HepG2 (cell line): ENCODE measurements around the gene DLL4. TPM values are rescaled to one million over a fixed set of nuclear protein-coding genes. Genes with fewer than 3 reads are reported as not detected.

Source experiments
- ARID5B ChIP-seq: IDR thresholded peaks from 2 replicates; pipeline ENCODE4 v1.4.0; 2020; ENCODE audit warnings: mild to moderate bottlenecking, missing genetic modification reagents
- EP300 ChIP-seq, 3 experiments: sonication (generic) in 1 of 3; formaldehyde crosslinking in 1 of 3; IDR thresholded peaks; 2 replicates each; pipeline versions ENCODE4 v1.5.1 to v1.6.1; 2011 to 2020; ENCODE audit warnings: low read depth in 2 of 3, low read length in 2 of 3, borderline replicate concordance in 1 of 3, improper control_type of control experiment in 1 of 3, mild to moderate bottlenecking in 1 of 3, missing genetic modification reagents in 1 of 3, moderate library complexity in 1 of 3
- FOXA3 ChIP-seq: IDR thresholded peaks from 2 replicates; pipeline ENCODE4 v1.6.1; 2016; ENCODE audit warnings: missing genetic modification reagents, missing compliant biosample characterization
- GRHL1 ChIP-seq: sonication (generic); formaldehyde crosslinking; conservative IDR thresholded peaks from 2 replicates; pipeline ENCODE4 v1.8.0; 2022; ENCODE audit warnings: missing genetic modification reagents
- HIVEP1 ChIP-seq: sonication (generic); formaldehyde crosslinking; IDR thresholded peaks from 2 replicates; pipeline ENCODE4 v1.4.0; 2020; ENCODE audit warnings: mild to moderate bottlenecking, missing genetic modification reagents
- MZF1 ChIP-seq: sonication (generic); formaldehyde crosslinking; IDR thresholded peaks from 2 replicates; pipeline ENCODE4 v1.8.1; 2023; ENCODE audit warnings: mild to moderate bottlenecking, missing genetic modification reagents, borderline replicate concordance
- PCBP1 ChIP-seq: fragments of 200-400 bp; formaldehyde crosslinking; IDR thresholded peaks from 2 replicates; pipeline ENCODE4 v1.6.1; 2017; ENCODE audit warnings: mild to moderate bottlenecking, low read depth, low read length, borderline replicate concordance
- PRDM10 ChIP-seq: sonication (generic); formaldehyde crosslinking; IDR thresholded peaks from 2 replicates; pipeline ENCODE4 v1.4.0; 2020; ENCODE audit warnings: low read depth, missing genetic modification reagents
- PRMT3 ChIP-seq: sonication (generic); formaldehyde crosslinking; IDR thresholded peaks from 2 replicates; pipeline ENCODE4 v1.8.1; 2022; ENCODE audit warnings: low read depth, mild to moderate bottlenecking, moderate library complexity, missing genetic modification reagents, borderline replicate concordance
- RFX3 ChIP-seq: IDR thresholded peaks from 2 replicates; pipeline ENCODE4 v1.6.1; 2016; ENCODE audit warnings: missing biosample characterization, missing genetic modification reagents
- RORA ChIP-seq: sonication (generic); formaldehyde crosslinking; IDR thresholded peaks from 2 replicates; pipeline ENCODE4 v1.5.0; 2020; ENCODE audit warnings: mild to moderate bottlenecking, missing genetic modification reagents, moderate library complexity
- SP140L ChIP-seq: sonication (generic); formaldehyde crosslinking; IDR thresholded peaks from 2 replicates; pipeline ENCODE4 v1.4.0; 2020; ENCODE audit warnings: missing genetic modification reagents, borderline replicate concordance
- TFDP2 ChIP-seq: sonication (generic); formaldehyde crosslinking; IDR thresholded peaks from 2 replicates; pipeline ENCODE4 v1.4.0; 2020; ENCODE audit warnings: missing genetic modification reagents
- TMF1 ChIP-seq: sonication (generic); formaldehyde crosslinking; IDR thresholded peaks from 2 replicates; pipeline ENCODE4 v1.8.1; 2022; ENCODE audit warnings: low read depth, missing genetic modification reagents
- ZC3H13 ChIP-seq: sonication (generic); formaldehyde crosslinking; IDR thresholded peaks from 2 replicates; pipeline ENCODE4 v1.8.1; 2023; ENCODE audit warnings: mild to moderate bottlenecking, missing genetic modification reagents, moderate library complexity
- ZNF547 ChIP-seq: sonication (generic); formaldehyde crosslinking; IDR thresholded peaks from 2 replicates; pipeline ENCODE4 v1.5.1; 2020; ENCODE audit warnings: mild to moderate bottlenecking, missing genetic modification reagents
- ZNF549 ChIP-seq: sonication (generic); formaldehyde crosslinking; IDR thresholded peaks from 2 replicates; pipeline ENCODE4 v1.5.0; 2020; ENCODE audit warnings: missing genetic modification reagents
- ZNF841 ChIP-seq: sonication (generic); formaldehyde crosslinking; IDR thresholded peaks from 2 replicates; pipeline ENCODE4 v1.8.1; 2023; ENCODE audit warnings: missing genetic modification reagents, borderline replicate concordance
- polyA plus RNA-seq, 8 experiments: library from polyadenylated mRNA; depleted of rRNA in 3 of 8; stranded (reverse) in 7 of 8; unstranded in 1 of 8; fragments of >200 nt; fragmentation: Illumina TruSeq in 4 of 8; extraction: Trizol in 4 of 8; gene quantifications; 2 replicates each; pipeline versions ENCODE4 v1.2.1 to v1.2.3, GENCODE V29; 2011 to 2016; ENCODE audit warnings: low read depth in 4 of 8, missing spikeins in 1 of 8, mixed read lengths in 1 of 8; ENCODE audit not compliant: insufficient read depth in 1 of 8
- total RNA-seq, 5 experiments: library from RNA; depleted of rRNA; stranded (reverse); fragments of >200 nt; fragmentation: Illumina TruSeq; extraction: Trizol; gene quantifications; 2 replicates each; pipeline ENCODE4 v1.2.3, GENCODE V29; 2016; ENCODE audit warnings: low read depth in 1 of 5

DLL4 gene
- total and polyA plus RNA-seq, 2 of the 13 experiments (the other 11 are each of a cell fraction or from before 2014, with no cell fraction given) = 0.20 to 0.25 TPM

- TF ChIP-seq FOXA3 (CRISPR knock-in tag) (no peak), SP140L (CRISPR knock-in tag) (no peak), ZNF841 (CRISPR knock-in tag) (no peak), ZNF547 (CRISPR knock-in tag) (no peak), ZNF549 (CRISPR knock-in tag) (no peak), TFDP2 (CRISPR knock-in tag) (no peak), ARID5B (CRISPR knock-in tag) (peak; percentile 2; the same call in 1 of the 2 replicates), HIVEP1 (CRISPR knock-in tag) (no peak), EP300 (IDR thresholded peaks at IDR 0.05; ENCODE audit: low read depth in 2 of 2, low read length in 2 of 2) (no peak), EP300 (CRISPR knock-in tag; IDR thresholded peaks at IDR 0.05; ENCODE audit: borderline replicate concordance) (no peak), MZF1 (CRISPR knock-in tag) (no peak), TMF1 (CRISPR knock-in tag) (0 out of 2 replicates have a peak, but pooled peaks have one; percentile 45), RFX3 (CRISPR knock-in tag) (no peak), RORA (CRISPR knock-in tag) (no peak), ZC3H13 (no peak), GRHL1 (CRISPR knock-in tag) (no peak), PRMT3 (CRISPR knock-in tag) (no peak), PRDM10 (CRISPR knock-in tag) (no peak), PCBP1 (no peak)
Observed at GRCh38 chr15:40928821-40929659, at the start of gene DLL4 (continued).
